Measurements from ENCODE around the gene PAK1. TPM values are rescaled to one million over a fixed set of nuclear protein-coding genes. Genes with fewer than 3 reads are reported as not detected.

The PAK1 gene
- total and polyA plus RNA-seq, 10 of the 15 experiments (the other 5 are each of a cell fraction or from before 2014, with no cell fraction given): 43.8 to 321 (median 110) TPM

- Histone ChIP-seq H3K9ac (ENCODE audit: control insufficient read depth, insufficient read depth, low read length) (no peak overlapping the region), H3K27ac (ENCODE audit: control insufficient read depth, insufficient read depth) (no peak overlapping the region), H3K4me2 (ENCODE audit: control insufficient read depth, insufficient read depth) (no peak overlapping the region), H3K79me2 (ENCODE audit: control insufficient read depth, insufficient read depth, low read length) (no peaks in the 10 kb centered on the region), H3K4me1 (ENCODE audit: control insufficient read depth, insufficient read depth, low read length) (no peaks in the 10 kb centered on the region), H3K27me3 (replicated peaks in 1 of 2; ENCODE audit: control insufficient read depth in 2 of 2, insufficient read depth in 2 of 2, low read length in 1 of 2) (no peaks in the 10 kb centered on the region), H3K9me3 (replicated peaks; ENCODE audit: control insufficient read depth, insufficient read depth, low read length) (no peaks in the 10 kb centered on the region), H3K4me3 (no peak overlapping the region), H3K36me3 (ENCODE audit: control insufficient read depth in 2 of 2, insufficient read depth in 2 of 2, low read length in 1 of 2) (no peaks in the 10 kb centered on the region), H4K20me1 (ENCODE audit: control insufficient read depth, insufficient read depth) (no peaks in the 10 kb centered on the region), H2AFZ (ENCODE audit: control insufficient read depth, low read depth, low read length) (no peak overlapping the region)
- intact Hi-C loops (cut with micrococcal nuclease; ENCODE audit: unreplicated experiment) (no loop called here), in situ Hi-C loops (cut with MboI) (no loop called here)
- BruUV-seq (replicated peaks): no TSS peak
- WGBS (ENCODE audit: insufficient coverage, insufficient replicate concordance, low lambda C conversion rate, missing lambda C conversion rate): 25% methylated on average over 2 of the region's 2 CpGs
- FAIRE-seq: no peak
- ChIA-PET RAD21 (ENCODE audit: unreplicated experiment) (no interaction called here), SMC1A (ENCODE audit: uncharacterized antibody, unreplicated experiment) (no interaction called here), POLR2A (no interaction called here), CTCF (no interaction called here)
- TF ChIP-seq TCF3 (IDR thresholded peaks at IDR 0.05; ENCODE audit: borderline replicate concordance, insufficient read depth, low read depth, low read length): no peak
- TF ChIP-seq NR2F1 (conservative IDR thresholded peaks at IDR 0.05): no peak
- TF ChIP-seq RB1 (IDR thresholded peaks at IDR 0.05; ENCODE audit: borderline replicate concordance): no peak
- TF ChIP-seq ZBED1 (IDR thresholded peaks at IDR 0.05; ENCODE audit: borderline replicate concordance): no peak
- no peak for TF ChIP-seq YY1 (IDR thresholded peaks at IDR 0.05; ENCODE audit: low read depth, low read length)
- no peak for TF ChIP-seq ZNF384 (IDR thresholded peaks at IDR 0.05; ENCODE audit: borderline replicate concordance, low read depth, low read length)
- no peak for DNase-seq (ENCODE audit: low read depth, low spot score)
- no peak for ATAC-seq
Measured at GRCh38 chr11:77518471-77518870, 44.6 kb upstream of the PAK1 start.

- Histone ChIP-seq H3K9ac (ENCODE audit: control insufficient read depth, insufficient read depth, low read length) (no peak overlapping the region), H3K36me3 (ENCODE audit: control insufficient read depth in 2 of 2, insufficient read depth in 2 of 2, low read length in 1 of 2) (no peaks in the 10 kb centered on the region), H3K4me1 (ENCODE audit: control insufficient read depth, insufficient read depth, low read length) (no peaks in the 10 kb centered on the region), H3K79me2 (ENCODE audit: control insufficient read depth, insufficient read depth, low read length) (no peaks in the 10 kb centered on the region), H2AFZ (ENCODE audit: control insufficient read depth, low read depth, low read length) (no peak overlapping the region), H3K9me3 (replicated peaks; ENCODE audit: control insufficient read depth, insufficient read depth, low read length) (no peaks in the 10 kb centered on the region), H3K27me3 (replicated peaks in 1 of 2; ENCODE audit: control insufficient read depth in 2 of 2, insufficient read depth in 2 of 2, low read length in 1 of 2) (no peaks in the 10 kb centered on the region), H4K20me1 (ENCODE audit: control insufficient read depth, insufficient read depth) (no peaks in the 10 kb centered on the region), H3K4me2 (ENCODE audit: control insufficient read depth, insufficient read depth) (no peak overlapping the region), H3K4me3 (no peak overlapping the region), H3K27ac (ENCODE audit: control insufficient read depth, insufficient read depth) (no peak overlapping the region)
- ChIA-PET POLR2A (no interaction called here), CTCF (no interaction called here), RAD21 (ENCODE audit: unreplicated experiment) (no interaction called here), SMC1A (ENCODE audit: uncharacterized antibody, unreplicated experiment) (no interaction called here)
- TF ChIP-seq SKIL (IDR thresholded peaks at IDR 0.05; ENCODE audit: low read depth, poor library complexity, severe bottlenecking) (no peak), SREBF1 (IDR thresholded peaks at IDR 0.05; ENCODE audit: low read length) (no peak), FOXM1 (IDR thresholded peaks at IDR 0.05; ENCODE audit: low read depth, low read length) (no peak), SIX5 (IDR thresholded peaks at IDR 0.05; ENCODE audit: low read depth, low read length, severe bottlenecking) (no peak), FOXK2 (IDR thresholded peaks at IDR 0.05) (no peak), STAT3 (IDR thresholded peaks at IDR 0.05; ENCODE audit: low read depth, low read length) (no peak)
- in situ Hi-C loops (cut with MboI) (no loop called here), intact Hi-C loops (cut with micrococcal nuclease; ENCODE audit: unreplicated experiment) (no loop called here)
- no TSS peak for BruUV-seq (replicated peaks)
- no peak for ATAC-seq
- no peak for FAIRE-seq
- 27% methylated on average over 3 of the region's 3 CpGs for WGBS (ENCODE audit: insufficient coverage, insufficient replicate concordance, low lambda C conversion rate, missing lambda C conversion rate)
- DNase-seq (ENCODE audit: low read depth, low spot score): no peak
Measured at GRCh38 chr11:77517753-77518152, 43.9 kb upstream of the PAK1 start.

Data from GM12878 (cell line).